Measurements from ENCODE around the gene A4GALT. TPM values are rescaled to one million over a fixed set of nuclear protein-coding genes. Genes with fewer than 3 reads are reported as not detected.

Gene A4GALT
- total RNA-seq, 1 experiment from 2014 or later, result 3.4 TPM

DNA sequence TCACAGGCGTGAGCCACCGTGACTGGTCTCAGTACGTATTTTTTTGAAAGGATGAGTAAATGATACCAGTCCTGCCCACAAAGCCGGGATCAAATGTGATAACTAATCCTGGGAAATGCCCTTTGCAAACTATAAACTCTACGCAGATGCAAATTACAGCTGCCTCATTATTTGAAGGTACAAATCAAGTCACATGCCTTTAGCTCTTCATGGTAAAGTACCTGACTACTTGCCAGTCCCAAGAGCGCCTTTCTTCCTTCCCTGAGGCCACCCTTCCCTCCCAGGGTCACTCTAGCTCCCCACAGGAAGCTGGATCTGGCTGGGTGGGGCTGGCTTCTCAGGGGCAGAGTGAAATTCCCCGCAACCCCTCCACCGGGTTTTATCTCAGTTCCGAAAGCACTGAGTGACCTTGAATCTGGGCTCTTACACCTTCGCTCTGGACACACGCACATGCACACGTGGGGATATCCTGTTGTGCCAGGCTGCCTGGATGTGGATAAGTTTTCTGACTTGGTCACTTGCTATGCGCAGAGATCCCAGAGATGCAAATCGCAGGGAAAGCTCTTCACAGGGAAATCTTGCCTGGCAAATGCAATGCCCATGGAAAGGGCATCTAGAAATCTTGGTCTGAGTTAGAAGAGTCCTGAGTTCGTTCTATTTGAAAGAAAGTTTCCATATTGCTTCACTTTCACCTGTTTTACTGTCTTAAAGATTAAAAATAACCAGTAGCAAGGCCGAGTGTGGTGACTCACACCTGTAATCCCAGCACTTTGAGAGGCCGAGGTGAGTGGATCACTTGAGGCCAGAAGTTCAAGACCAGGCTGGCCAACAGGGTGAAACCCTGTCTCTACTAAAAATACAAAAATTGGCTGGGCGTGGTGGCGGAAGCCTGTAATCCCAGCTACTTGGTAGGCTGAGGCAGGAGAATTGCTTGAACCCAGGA is 8.5 kb downstream of the A4GALT start:
- Histone ChIP-seq H3K23me2 (ENCODE audit: insufficient read length, low read depth, low read length, poor library complexity, severe bottlenecking) (no peaks in the 10 kb centered on the region), H3K56ac (ENCODE audit: insufficient read length, low read depth, low read length) (no peak overlapping the region), H2BK15ac (ENCODE audit: low read depth, low read length) (no peak overlapping the region), H2BK20ac (ENCODE audit: low read depth, low read length, poor library complexity, severe bottlenecking) (no peak overlapping the region), H2BK12ac (ENCODE audit: insufficient read length, low read depth, low read length) (no peak overlapping the region), H3K14ac (ENCODE audit: insufficient read depth, low read length) (no peak overlapping the region), H3K27me3 (ENCODE audit: insufficient read depth, low read length) (no peaks in the 10 kb centered on the region), H4K8ac (replicated peaks; ENCODE audit: insufficient read length, low read depth, low read length) (no peak overlapping the region), H3K4ac (ENCODE audit: low read depth, low read length) (no peak overlapping the region), H3K79me2 (ENCODE audit: insufficient read depth, low read length) (no peaks in the 10 kb centered on the region), H4K91ac (ENCODE audit: insufficient read length, low read depth, low read length) (no peak overlapping the region), H3T11ph (ENCODE audit: low read length) (no peak overlapping the region), H3K4me1 (ENCODE audit: insufficient read depth, low read length) (peaks cover 3% of the 10 kb centered on the region; the same call in 1 of the 2 replicates), H2BK120ac (ENCODE audit: low read depth, low read length, poor library complexity, severe bottlenecking) (no peak overlapping the region), H3K4me2 (ENCODE audit: insufficient read depth, insufficient read length, low read length) (no peak overlapping the region), H2BK5ac (ENCODE audit: insufficient read length, low read length) (no peak overlapping the region), H3K18ac (ENCODE audit: insufficient read length, low read depth, low read length) (no peak overlapping the region), H3K79me1 (ENCODE audit: insufficient read depth, low read depth, low read length, poor library complexity, severe bottlenecking) (no peaks in the 10 kb centered on the region), H3K9me3 (ENCODE audit: control insufficient read depth, low read depth, low read length) (no peaks in the 10 kb centered on the region), H3K27ac (ENCODE audit: insufficient read length, low read depth, low read length) (no peak overlapping the region), H2AFZ (ENCODE audit: low read length) (no peak overlapping the region), H4K5ac (ENCODE audit: insufficient read length, low read depth, low read length) (no peak overlapping the region), H3K9ac (ENCODE audit: extremely low read depth, insufficient read length, low read length) (no peak overlapping the region), H4K20me1 (ENCODE audit: control insufficient read depth, insufficient read depth, insufficient read length) (no peaks in the 10 kb centered on the region), H3K23ac (ENCODE audit: insufficient read length, low read depth, low read length) (no peak overlapping the region), H2AK5ac (ENCODE audit: insufficient read length, low read length) (no peak overlapping the region)
- no peak overlapping the region for H3K4me3 Mint-ChIP-seq
- TF ChIP-seq, protein P1, sequence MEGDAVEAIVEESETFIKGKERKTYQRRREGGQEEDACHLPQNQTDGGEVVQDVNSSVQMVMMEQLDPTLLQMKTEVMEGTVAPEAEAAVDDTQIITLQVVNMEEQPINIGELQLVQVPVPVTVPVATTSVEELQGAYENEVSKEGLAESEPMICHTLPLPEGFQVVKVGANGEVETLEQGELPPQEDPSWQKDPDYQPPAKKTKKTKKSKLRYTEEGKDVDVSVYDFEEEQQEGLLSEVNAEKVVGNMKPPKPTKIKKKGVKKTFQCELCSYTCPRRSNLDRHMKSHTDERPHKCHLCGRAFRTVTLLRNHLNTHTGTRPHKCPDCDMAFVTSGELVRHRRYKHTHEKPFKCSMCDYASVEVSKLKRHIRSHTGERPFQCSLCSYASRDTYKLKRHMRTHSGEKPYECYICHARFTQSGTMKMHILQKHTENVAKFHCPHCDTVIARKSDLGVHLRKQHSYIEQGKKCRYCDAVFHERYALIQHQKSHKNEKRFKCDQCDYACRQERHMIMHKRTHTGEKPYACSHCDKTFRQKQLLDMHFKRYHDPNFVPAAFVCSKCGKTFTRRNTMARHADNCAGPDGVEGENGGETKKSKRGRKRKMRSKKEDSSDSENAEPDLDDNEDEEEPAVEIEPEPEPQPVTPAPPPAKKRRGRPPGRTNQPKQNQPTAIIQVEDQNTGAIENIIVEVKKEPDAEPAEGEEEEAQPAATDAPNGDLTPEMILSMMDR (conservative IDR thresholded peaks at IDR 0.05), result no peak
- H3K4me1 Mint-ChIP-seq, result peaks cover 9 to 14% of the 10 kb centered on the region in 2 experiments; a peak in 3 of 4 replicates
- WGBS (ENCODE audit: extremely low coverage, insufficient read length, low lambda C conversion rate), result no CpG with 5 or more reads among the region's 19 CpGs
- no peak for DNase-seq
- no peak overlapping the region; a peak in 1 of 7 replicates for H3K27ac Mint-ChIP-seq
- peaks cover 0 to 8% (median 0%) of the 10 kb centered on the region in 3 experiments; a peak in 2 of 7 replicates for H3K36me3 Mint-ChIP-seq (ENCODE audit: insufficient read depth in 1 of 3, low read depth in 3 of 3)
- peaks cover 4 to 6% of the 10 kb centered on the region in 2 experiments; a peak in 3 of 5 replicates for H3K9me3 Mint-ChIP-seq
- H3K27me3 Mint-ChIP-seq (ENCODE audit: low read depth), result peaks cover 3% of the 10 kb centered on the region; the same call in 1 of the 2 replicates
